Hepatocyte (in vitro differentiated cells): Measurements from ENCODE around the gene RCAN2. TPM values are rescaled to one million over a fixed set of nuclear protein-coding genes. Genes with fewer than 3 reads are reported as not detected.

Experiments
- DNase-seq: peaks from one replicate; pipeline ENCODE4 v3.0.0-alpha.2; 2016; ENCODE audit warnings: low spot score
- H2AFZ ChIP-seq: fragments of 200-600 bp; sonication (generic); 2 replicates; pipeline ENCODE4 v1.6.0; 2016; ENCODE audit warnings: antibody characterized with exemption, mild to moderate bottlenecking
- H3K27ac ChIP-seq: fragments of 200-600 bp; sonication (generic); 2 replicates; pipeline ENCODE4 v1.5.1; 2016; ENCODE audit warnings: mild to moderate bottlenecking
- H3K27me3 ChIP-seq: fragments of 200-600 bp; sonication (generic); 2 replicates; pipeline ENCODE4 v1.6.1; 2016
- H3K36me3 ChIP-seq: fragments of 200-600 bp; sonication (generic); replicated peaks from 2 replicates; pipeline ENCODE4 v1.5.1; 2016; ENCODE audit warnings: low read depth; ENCODE audit not compliant: insufficient read depth
- H3K4me1 ChIP-seq: fragments of 200-600 bp; sonication (generic); 2 replicates; pipeline ENCODE4 v1.5.1; 2016; ENCODE audit warnings: mild to moderate bottlenecking, moderate library complexity; ENCODE audit not compliant: insufficient read depth
- H3K4me2 ChIP-seq: fragments of 200-600 bp; sonication (generic); 2 replicates; pipeline ENCODE4 v1.6.0; 2016
- H3K4me3 ChIP-seq: fragments of 200-600 bp; sonication (generic); 2 replicates; pipeline ENCODE4 v1.5.1; 2016; ENCODE audit warnings: mild to moderate bottlenecking
- H3K79me2 ChIP-seq: fragments of 200-600 bp; sonication (generic); 2 replicates; pipeline ENCODE4 v1.6.0; 2017; ENCODE audit warnings: mild to moderate bottlenecking
- H3K9me2 ChIP-seq: fragments of 200-600 bp; sonication (generic); replicated peaks from 2 replicates; pipeline ENCODE4 v1.6.0; 2017; ENCODE audit warnings: mild to moderate bottlenecking; ENCODE audit not compliant: insufficient read depth
- H3K9me3 ChIP-seq: fragments of 200-600 bp; sonication (generic); 2 replicates; pipeline ENCODE4 v1.5.1; 2016; ENCODE audit warnings: low read depth, mild to moderate bottlenecking
- H4K20me1 ChIP-seq: fragments of 200-600 bp; sonication (generic); 2 replicates; pipeline ENCODE4 v1.6.0; 2016; ENCODE audit warnings: mild to moderate bottlenecking; ENCODE audit not compliant: insufficient read depth, poor library complexity, severe bottlenecking
- CTCF ChIP-seq: fragments of 200-600 bp; sonication (generic); IDR thresholded peaks from 2 replicates; pipeline ENCODE4 v1.5.1; 2016; ENCODE audit warnings: antibody characterized with exemption, mild to moderate bottlenecking; ENCODE audit not compliant: poor library complexity
- EZH2 ChIP-seq: fragments of 200-600 bp; sonication (generic); IDR thresholded peaks from 2 replicates; pipeline ENCODE4 v1.6.1; 2016; ENCODE audit warnings: antibody characterized with exemption, mild to moderate bottlenecking, borderline replicate concordance
- EZH2phosphoT487 ChIP-seq: fragments of 200-600 bp; sonication (generic); IDR thresholded peaks from one replicate; pipeline ENCODE4 v1.6.1; 2018; ENCODE audit warnings: antibody characterized with exemption, mild to moderate bottlenecking, low read depth, moderate library complexity; ENCODE audit not compliant: unreplicated experiment, severe bottlenecking
- WGBS: methylation state at CpG from one replicate; pipeline ENCODE4 v1.1.6; 2016; ENCODE audit warnings: low lambda C conversion rate; ENCODE audit errors: missing lambda C conversion rate; 5-methylcytosine and 5-hydroxymethylcytosine counted together
- polyA plus RNA-seq: library from polyadenylated mRNA; unstranded; fragments of >200 nt; fragmentation: Nextera tagmentation; extraction: Ambion mirVana; gene quantifications from 2 replicates; pipeline ENCODE4 v1.2.1, GENCODE V29; 2016
- total RNA-seq: library from RNA; depleted of rRNA; stranded (reverse); fragments of >200 nt; gene quantifications from 2 replicates; pipeline ENCODE4 v1.2.3, GENCODE V29; 2014

The RCAN2 gene
- total and polyA plus RNA-seq, 2 experiments from 2014 or later, result 5.0 to 6.6 TPM

GRCh38 chr6:46220352-46221221, 270.7 kb downstream of the RCAN2 start:
- Histone ChIP-seq H3K4me2 (no peak overlapping the region), H3K9me2 (no peaks in the 10 kb centered on the region), H3K27me3 (no peaks in the 10 kb centered on the region), H3K79me2 (no peaks in the 10 kb centered on the region), H3K27ac (no peak overlapping the region), H4K20me1 (no peaks in the 10 kb centered on the region), H3K36me3 (no peaks in the 10 kb centered on the region), H3K4me1 (no peaks in the 10 kb centered on the region), H2AFZ (no peak overlapping the region), H3K9me3 (no peaks in the 10 kb centered on the region), H3K4me3 (no peak overlapping the region)
- DNase-seq, result no peak
- no peak for TF ChIP-seq CTCF
- no peak for TF ChIP-seq EZH2
- no peak for TF ChIP-seq EZH2phosphoT487
- 64% methylated on average over 6 of the region's 6 CpGs for WGBS

GRCh38 chr6:46219661-46220060, 271.6 kb downstream of the RCAN2 start:
- no peaks in the 10 kb centered on the region for H3K9me2 ChIP-seq
- H3K79me2 ChIP-seq, result no peaks in the 10 kb centered on the region
- no peak for DNase-seq
- no peaks in the 10 kb centered on the region for H3K9me3 ChIP-seq
- H3K4me3 ChIP-seq, result no peak overlapping the region
- H4K20me1 ChIP-seq, result no peaks in the 10 kb centered on the region
- H3K27me3 ChIP-seq, result no peaks in the 10 kb centered on the region
- no peak for TF ChIP-seq EZH2phosphoT487
- no peak for TF ChIP-seq CTCF
- TF ChIP-seq EZH2, result no peak
- no peak overlapping the region for H3K4me2 ChIP-seq
- no peaks in the 10 kb centered on the region for H3K36me3 ChIP-seq
- no peak overlapping the region for H2AFZ ChIP-seq
- no peak overlapping the region for H3K27ac ChIP-seq
- H3K4me1 ChIP-seq, result no peaks in the 10 kb centered on the region

- DNase-seq, result no peak
- Histone ChIP-seq H3K27ac (no peak overlapping the region), H3K4me3 (no peak overlapping the region), H4K20me1 (no peaks in the 10 kb centered on the region), H3K9me3 (no peaks in the 10 kb centered on the region), H2AFZ (no peak overlapping the region), H3K27me3 (no peaks in the 10 kb centered on the region), H3K4me2 (no peak overlapping the region), H3K79me2 (no peaks in the 10 kb centered on the region), H3K4me1 (no peaks in the 10 kb centered on the region), H3K9me2 (no peaks in the 10 kb centered on the region), H3K36me3 (no peaks in the 10 kb centered on the region)
- 98% methylated on average over 2 of the region's 2 CpGs for WGBS
- TF ChIP-seq CTCF, result no peak
- no peak for TF ChIP-seq EZH2
- TF ChIP-seq EZH2phosphoT487, result no peak
Measured at GRCh38 chr6:46218457-46218856, 272.8 kb downstream of the RCAN2 start.
